SIG-M5 (cell line): ENCODE measurements around the gene HERC4.
"Not testable (repeated sequence)": the region's sequence is repeated elsewhere in the genome, so short reads cannot be mapped to it uniquely, and the experiment has no call there.

Experiments
- DNase-seq: peaks from one replicate; lab custom pipeline; 2025; lab: John Stamatoyannopoulos, UW

HERC4 gene

DNA sequence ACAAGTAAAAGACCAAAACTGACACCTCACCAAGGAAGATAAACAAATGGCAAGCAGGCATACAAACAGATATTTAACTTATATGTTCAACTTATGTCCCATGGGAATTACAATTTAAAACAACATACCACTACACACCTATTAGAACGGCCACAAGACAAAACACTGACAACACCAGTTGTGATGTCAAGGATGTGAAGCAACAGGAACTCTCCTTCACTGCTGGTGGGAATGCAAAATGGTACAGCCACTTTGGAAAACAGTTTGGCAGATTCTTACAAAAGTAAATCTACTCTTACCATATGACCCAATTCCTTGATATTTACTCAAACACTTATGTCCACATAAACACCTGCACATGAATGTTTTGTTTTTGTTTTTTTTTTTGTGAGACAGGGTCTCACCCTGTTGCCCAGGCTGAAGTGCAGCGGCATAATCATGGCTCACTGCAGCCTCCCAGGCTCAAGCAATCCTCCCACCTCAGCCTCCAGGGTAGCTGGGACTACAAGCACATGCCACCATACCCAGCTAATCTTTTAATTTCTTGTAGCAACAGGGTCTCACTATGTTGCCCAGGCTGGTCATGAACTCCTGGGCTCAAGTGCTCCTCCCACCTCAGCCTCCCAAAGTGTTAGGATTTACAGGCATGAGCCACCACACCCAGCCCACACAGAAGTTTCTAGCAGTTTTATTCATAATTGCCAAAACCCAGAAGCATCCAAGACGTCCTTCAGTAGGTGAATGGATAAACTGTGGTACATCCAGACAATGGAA lies 27.3 kb downstream of the HERC4 start:
- no peak for DNase-seq

DNA sequence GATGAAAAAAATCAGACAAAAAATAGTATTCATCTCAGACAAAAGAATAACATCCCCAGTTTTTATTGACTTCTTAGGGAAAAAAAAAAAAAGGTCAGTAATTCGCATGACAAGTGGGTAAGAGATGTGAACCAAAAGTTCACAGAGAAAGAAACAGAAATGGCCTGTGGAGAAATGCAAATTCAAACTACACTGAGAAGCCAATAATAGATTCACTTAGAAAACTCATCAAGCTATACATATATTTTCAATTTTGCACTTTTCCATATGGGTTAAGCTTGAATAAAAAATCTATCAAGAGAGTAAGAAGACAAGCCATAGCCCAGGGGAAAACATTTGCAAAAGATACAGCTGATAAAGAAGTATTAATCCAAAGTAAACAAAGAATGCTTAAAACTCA lies 28.0 kb downstream of the HERC4 start:
- DNase-seq: no peak

DNA sequence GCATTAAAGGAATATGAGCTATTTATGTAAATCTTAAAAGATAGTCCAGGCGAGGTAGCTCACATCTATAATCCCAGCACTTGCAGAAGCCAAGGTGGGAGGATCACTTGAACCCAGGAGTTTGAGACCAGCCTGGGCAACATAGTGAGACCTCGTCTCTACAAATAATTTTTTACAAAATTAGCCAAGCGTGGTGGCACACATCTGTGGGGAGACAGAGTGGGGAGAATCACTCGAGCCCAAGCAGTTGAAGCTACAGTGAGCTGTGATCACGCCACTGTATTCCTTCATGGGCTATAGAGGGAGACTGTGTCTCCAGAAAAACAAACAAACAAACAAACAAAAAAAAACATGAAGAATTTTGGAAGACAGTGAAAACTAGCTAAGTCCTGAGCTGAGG lies 28.4 kb downstream of the HERC4 start:
- DNase-seq: no peak

DNA sequence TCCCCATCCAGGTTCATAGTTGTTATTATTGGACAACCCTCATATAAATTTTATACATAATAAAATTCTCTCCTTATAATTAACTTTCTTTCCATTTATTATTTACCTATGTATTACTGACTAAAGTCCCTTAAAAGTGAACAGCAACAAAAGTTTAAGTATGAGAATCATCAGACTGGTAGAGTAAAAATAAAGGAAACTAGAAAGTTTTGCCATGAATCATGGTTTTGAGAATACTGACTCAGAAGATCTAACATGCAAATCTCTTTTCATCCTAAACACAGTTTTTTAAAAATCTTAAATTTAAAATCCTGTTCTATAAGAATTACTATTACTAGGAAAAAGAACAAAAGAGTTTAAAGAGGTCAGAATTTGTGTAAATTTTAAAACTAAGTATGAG lies 32.1 kb downstream of the HERC4 start:
- DNase-seq: no peak

DNA sequence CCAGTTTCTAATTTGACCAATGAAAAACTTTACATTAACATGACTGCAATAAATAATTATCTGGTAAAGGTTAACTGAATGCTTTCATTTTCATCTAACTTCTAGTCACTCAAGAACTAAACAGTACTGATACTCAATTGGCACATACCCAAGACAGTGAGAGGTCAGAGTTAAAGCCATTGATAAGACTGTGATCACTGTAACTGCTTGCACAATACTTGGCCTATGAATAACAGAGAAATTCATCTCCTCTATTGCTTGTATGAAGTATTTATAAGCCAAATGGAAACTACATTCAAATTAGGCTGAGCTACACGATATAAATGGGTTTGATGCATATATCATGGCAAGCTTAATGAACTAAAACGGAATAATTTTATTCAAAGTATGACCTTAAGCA lies 43.0 kb downstream of the HERC4 start:
- DNase-seq: no peak

DNA sequence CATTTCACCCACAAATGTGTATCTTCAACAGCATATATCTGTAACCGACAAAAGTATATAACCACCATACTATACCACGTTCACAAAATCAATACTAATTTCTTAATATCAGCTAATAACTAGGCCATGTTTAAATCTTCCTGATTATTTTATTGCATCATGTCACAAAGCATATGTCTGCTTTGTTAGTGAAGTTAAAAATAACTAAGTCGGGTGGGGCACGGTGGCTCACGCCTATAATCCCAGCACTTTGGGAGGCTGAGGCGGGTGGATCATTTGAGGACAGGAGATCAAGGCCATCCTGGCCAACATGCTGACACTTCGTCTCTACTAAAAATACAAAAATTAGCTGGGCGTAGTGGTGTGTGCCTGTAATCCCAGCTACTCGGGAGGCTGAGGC lies 47.7 kb downstream of the HERC4 start:
- DNase-seq: no peak

DNA sequence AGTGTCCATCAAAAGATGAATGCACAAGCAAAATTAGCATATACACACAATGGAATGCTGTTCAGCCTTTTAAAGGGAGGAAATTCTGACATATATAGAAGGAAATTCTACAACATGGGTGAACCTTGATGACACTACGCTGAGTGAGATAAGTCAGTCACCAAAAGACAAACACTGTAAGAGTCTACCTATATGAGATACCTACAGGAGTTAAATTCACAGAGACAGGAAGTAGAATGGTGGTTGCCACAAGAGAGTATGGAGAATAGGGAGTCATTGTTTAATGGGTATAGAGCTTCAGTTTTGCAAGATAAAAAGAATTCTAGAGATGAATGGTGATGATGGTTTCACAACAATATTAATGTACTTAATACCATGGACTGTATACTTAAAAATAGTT lies 51.8 kb downstream of the HERC4 start:
- no peak for DNase-seq

DNA sequence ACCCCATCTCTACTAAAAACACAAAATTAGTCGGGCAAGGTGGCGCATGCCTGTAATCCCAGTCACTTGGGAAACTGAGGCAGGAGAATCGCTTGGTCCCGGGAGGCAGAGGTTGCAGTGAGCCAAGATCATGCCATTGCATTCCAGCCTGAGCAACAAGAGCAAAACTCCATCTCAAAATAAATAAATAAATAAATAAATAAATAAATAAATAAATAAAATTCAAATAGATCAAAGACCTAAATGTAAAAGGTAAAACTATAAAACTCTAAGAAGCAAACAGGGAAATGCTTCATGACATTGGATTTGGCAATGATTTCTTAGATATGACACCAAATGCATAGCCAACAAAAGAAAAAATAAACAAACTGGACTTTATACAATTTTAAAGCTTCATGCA lies 52.8 kb downstream of the HERC4 start:
- not testable (repeated sequence) for DNase-seq

DNA sequence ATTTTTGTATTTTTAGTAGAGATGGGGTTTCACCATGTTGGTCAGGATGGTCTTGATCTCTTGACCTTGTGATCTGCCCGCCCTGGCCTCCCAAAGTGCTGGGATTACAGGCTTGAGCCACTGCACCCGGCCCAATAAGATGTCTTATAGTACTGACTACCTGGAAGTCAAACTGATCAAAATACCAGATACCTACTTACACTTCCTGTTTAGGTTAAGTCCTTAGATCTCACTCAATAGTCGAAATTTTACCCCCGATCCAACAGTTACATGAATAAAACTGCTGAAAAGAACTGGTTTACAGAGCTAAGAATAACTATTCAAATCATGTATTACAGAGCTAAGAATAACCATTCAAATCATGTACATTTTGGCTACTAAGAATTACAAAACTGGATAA lies 58.6 kb downstream of the HERC4 start:
- not testable (repeated sequence) for DNase-seq

DNA sequence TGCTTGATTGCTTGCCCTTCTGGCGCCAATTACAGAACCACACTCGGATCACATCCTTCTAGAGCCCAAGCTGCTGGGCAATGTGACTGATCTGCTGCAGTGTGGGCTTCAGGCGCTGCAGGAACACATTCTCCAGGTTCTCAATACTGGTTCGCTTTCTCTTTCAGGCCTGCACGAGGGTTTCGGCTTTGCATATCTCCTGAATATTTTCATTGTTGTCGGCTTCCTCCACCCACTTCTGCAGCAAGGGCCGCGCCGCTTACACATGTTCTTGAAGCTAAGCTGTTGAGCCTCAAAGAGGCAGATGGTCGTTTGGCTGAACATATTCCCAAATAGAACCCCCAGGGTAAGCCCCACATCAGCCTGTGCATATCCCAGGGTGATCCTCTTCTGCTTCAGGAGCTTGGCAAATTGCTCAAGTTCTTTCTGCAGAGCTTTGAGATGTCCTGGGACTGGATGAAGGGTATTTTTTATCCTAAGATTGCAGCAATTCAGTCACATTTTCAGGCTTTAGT lies 64.6 kb downstream of the HERC4 start:
- DNase-seq: no peak

DNA sequence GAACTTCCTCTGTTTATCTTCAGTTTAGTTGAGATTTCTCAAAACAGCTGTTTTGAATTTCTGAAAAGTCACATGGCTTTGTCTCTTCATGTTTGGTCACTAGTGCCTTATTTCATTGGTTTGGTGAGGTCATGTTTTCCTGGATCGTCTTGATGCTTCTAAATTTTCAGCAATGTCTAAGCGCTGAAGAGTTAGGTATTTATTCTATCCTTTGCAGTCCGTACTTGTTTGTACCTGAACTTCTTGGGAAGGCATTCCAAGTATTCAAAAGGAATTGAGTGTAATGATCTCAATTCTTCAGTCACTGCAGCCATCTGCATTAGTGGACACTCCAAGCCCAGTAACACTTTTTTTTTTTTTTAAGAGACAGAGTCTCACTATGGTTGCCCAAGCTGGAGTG lies 67.7 kb downstream of the HERC4 start:
- DNase-seq: no peak

DNA sequence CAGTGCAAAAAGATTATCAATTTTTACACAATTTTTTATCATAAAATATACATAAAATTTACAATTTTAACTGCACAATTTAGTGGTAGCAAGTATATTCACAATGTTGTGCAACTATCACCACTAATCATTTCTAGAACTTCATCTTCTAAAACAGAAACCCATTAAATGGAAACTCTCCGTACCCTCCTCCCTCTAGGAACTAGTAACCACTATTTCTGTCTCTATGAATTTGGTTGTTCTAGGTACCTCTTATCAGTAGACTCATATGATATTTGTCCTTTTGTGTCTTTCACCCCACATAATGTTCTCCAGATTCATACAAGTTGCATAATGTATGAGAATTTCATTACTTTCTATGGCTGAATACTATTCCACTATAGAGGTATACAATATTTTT lies 73.5 kb downstream of the HERC4 start:
- no peak for DNase-seq

DNA sequence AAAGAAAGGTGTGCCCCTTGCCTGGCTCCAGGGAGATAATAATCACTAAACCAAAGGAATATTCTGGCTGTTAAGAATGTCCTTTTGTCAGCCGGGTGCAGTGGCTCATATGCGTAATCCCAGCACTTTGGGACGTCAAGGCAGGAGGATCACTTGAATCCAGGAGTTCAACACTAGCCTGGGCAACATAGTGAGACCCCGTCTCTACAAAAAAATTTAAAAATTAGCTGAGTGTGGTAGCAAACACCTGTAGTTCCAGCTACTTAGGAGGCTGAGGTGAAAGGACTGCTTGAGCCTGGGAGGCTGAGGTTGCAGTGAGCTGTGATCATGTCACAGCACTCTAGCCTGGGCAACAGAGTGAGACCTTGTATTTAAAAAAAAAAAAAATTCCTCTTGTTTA lies 74.1 kb downstream of the HERC4 start:
- no peak for DNase-seq

DNA sequence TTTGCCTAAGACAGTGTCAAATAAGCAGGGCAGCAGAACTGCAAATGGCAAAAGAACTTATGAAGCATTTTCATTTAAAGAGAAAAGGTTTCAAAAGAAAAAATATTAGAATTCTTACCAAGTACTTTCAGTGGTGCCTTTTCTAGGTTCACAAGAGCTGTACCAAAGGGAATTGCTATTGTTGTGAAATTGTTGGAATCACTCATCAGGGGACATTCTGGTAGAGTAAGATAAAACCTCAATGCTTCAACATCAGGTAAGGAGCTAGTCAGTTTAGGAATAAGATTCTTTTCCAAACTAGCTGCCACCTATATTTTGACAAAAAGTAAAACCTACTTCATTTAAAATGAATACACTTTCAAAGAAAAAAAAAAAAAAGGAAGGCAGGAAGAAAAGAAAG lies 85.0 kb downstream of the HERC4 start:
- no peak for DNase-seq

DNA sequence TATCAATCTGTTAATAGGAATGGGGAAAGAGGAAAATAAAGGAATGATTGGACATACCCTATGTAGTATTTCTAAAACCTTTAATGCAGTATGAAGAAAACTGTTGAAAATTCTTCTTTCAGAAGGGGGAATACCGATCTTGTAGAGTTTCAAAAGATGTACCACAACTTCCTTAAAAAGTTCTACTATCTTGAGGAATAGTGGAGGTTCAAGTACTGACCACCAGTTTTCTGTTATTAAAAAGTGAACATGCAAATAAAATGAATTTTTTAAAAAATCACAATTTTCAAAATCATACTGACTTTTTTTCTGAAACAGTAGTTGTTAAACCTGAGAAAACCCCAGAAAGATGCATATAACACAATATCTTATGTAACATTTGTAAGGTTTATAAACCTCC lies 86.5 kb downstream of the HERC4 start:
- no peak for DNase-seq

DNA sequence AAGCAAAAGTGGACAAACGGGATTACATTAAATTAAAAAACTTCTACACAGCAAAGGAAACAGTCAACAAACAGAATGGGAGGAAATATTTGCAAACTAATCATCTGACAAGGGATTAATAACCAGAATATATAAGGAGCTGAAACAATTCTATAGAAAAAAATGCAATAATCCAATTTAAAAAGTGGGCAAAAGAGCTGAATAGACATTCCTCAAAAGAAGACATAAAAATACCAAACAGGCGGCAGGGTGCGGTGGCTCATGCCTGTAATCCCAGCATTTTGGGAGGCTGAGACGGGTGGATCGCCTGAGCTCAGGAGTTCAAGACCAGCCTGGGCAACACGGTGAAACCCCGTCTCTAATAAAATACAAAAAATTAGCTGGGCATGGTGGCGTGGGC lies 92.5 kb downstream of the HERC4 start:
- DNase-seq: not testable (repeated sequence)

DNA sequence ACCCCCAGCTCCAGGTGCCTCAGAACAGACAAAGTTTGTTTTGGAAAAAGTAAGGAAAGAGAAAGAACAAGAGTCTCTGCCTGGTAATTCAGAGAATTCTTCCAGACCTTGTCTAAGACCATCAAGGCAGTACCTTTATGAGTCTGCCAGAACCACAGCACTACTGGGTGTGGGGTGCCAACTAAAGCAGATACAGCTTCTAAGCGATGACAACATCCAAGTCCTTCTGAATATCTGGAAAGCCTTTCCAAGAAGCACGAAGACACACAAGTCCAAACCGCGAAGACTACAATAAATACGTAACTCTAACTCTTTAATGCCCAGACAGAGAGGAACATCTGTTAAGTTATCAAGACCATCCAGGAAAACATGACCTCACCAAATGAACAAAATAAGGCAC lies 96.3 kb downstream of the HERC4 start:
- DNase-seq: no peak

DNA sequence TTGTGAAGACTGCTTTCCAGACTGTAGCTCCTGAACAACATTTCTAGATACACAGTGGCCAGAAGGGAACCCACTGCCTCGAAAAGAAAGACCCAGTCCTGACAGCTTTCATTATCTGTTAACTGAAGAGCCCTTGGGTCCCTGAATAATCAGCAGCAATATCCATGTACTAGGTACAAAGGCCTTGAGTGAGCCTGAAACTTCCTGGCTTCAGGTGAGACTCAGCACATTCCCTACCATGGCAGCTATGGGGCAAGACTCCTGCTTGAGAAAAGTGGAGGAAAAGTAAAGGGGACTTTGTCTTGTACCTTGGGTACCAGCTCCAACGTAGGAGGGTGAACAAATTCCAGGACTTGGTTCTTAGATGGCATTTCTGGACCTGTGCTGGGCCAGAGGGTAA lies 97.8 kb downstream of the HERC4 start:
- DNase-seq: no peak

DNA sequence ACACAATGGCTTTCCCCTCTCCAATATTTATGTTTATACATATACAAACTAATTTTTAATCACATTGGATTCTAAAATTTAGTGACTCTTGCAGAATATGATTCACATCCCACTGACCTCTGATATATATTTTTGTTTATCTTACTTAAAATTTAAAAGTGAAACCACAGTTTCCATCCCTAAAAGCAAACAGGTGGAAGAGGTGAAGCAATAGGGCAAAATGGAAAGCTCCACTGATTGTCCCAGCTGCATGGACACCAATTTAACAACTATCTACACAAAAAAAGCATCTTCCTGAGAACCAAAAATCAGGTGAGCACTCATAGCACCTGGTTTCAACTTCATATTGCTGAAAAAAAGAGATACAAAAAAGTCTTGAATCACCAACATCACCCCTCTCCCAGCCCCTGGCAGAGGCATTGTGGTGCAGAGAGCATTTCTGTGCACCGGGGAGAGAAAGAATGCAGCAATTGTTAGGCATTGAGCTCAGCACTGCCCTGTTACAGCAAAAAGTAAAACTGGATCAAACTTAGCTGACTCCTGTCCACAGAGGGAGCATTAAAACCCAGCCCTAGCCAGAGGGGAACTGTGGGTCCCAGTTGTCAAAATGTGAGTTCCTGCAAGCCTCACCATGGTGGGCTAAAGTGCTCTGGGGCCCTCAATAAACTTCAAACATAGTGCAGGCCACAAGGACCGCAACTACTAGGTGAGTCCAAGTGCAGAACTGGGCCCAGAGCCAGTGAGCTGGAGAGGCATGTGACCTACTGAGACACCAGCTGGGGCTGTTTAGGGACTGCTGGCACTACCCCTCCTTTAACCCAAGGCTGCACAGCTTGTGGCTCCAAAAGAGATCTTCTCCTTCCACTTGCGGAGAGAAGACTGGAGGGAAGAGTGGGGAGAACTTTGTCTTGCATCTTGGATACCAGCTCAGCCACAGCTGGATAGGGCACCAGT lies 98.5 kb downstream of the HERC4 start:
- no peak for DNase-seq

DNA sequence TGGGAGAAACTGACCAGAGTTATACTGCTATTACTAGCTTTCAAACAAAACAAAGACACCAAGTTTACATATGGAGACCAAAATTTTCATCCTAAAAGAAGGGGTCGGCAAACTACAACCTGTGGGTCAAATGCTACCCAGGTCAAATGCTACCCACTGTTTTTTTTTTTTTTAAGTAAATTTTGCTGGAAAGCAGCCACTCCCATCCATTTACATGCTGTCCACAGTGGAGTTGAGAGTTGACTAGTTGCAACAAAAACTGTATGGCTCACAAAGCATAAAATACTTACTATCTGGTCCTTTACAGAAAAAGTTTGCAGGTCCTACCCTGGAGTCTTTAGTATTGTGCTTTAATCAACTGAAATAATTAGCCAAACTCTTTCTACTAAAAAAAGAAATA lies 99.2 kb downstream of the HERC4 start:
- DNase-seq: no peak

DNA sequence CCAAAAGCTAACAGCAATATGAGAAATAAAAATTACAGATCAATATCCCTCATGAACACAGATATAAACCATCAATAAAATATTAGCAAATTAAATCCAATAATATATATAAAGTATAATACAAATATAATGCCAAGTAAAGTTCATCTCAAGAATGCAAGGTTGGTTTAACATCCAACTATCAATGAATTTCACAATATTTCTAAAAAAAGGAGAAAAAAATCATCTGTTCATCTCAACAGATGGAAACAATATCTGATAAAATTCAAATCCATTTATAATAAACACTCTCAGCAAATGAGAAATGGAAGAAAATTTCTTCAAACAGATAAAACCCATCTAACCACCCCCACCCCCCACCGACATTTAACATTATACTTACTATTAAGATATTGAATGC lies 103.8 kb downstream of the HERC4 start:
- no peak for DNase-seq

DNA sequence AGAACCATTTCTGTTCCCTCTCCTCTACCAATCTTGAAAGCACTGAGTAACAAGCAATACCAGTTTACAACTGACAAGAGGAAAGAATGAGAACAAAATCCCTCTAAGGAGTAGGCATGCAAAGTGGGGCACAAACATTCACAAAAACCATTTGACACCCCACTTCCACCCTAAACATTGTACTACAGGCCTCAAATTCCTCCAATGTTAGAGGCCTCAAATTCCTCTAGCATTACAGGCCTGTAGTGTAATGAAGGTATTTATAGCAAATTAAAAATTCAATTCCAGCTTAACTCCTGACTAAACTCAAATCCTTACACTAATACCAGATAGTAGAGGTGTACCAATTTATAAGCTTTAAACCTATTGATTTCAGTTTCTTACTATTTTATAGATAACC lies 105.2 kb downstream of the HERC4 start:
- DNase-seq: no peak

DNA sequence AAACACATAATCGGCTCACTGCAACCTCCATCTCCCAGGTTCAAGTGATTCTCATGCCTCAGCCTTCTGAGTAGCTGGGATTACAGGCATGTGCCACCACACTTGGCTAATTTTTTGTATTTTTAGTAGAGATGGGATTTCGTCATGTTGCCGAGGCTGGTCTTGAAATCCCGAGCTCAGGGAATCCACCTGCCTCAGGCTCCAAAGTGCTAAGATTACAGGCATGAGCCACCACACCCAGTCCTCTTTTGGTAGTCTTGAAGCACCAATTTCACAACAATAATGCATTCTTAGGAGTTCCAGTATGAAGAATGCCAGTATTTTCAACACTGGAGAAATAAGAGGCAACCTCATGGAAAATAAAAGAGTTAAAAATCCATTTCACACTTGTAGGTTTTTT lies 109.0 kb downstream of the HERC4 start:
- DNase-seq: not testable (repeated sequence)
